Activated CD4-positive, alpha-beta T cell treated with anti-CD3 and anti-CD28 coated beads for 36 hours (primary cell): ENCODE results near the gene OR14K1. TPM values are rescaled to one million over a fixed set of nuclear protein-coding genes. Genes with fewer than 3 reads are reported as not detected.
"Not testable (repeated sequence)": the region's sequence is repeated elsewhere in the genome, so short reads cannot be mapped to it uniquely, and the experiment has no call there.

Experiments
- ATAC-seq: fragments of 200-7000 bp; cut with Tn5 transposase; one replicate; pipeline ENCODE4 v1.10.0; 2021; ENCODE audit warnings: mild to moderate bottlenecking, moderate library complexity
- CTCF ChIA-PET: fragments of 350-600 bp; sonication (Branson Sonifier 250); formaldehyde crosslinking; loops from one replicate; lab custom pipeline; 2021; ENCODE audit warnings: antibody characterized with exemption; lab: Charles Lee
- POLR2A ChIA-PET: fragments of 350-600 bp; sonication (Branson Sonifier 250); formaldehyde crosslinking; loops from one replicate; lab custom pipeline; 2021; ENCODE audit warnings: antibody characterized with exemption, inconsistent platforms; lab: Charles Lee
- DNase-seq: peaks from one replicate; pipeline ENCODE4 v3.0.0-alpha.2; 2020
- H3K27ac Mint-ChIP-seq: one replicate; pipeline ENCODE4 v1.8.0; 2021; ENCODE audit warnings: mixed read lengths
- H3K27me3 Mint-ChIP-seq: one replicate; pipeline ENCODE4 v1.8.0; 2021; ENCODE audit warnings: mixed read lengths
- H3K36me3 Mint-ChIP-seq: one replicate; pipeline ENCODE4 v1.8.0; 2021; ENCODE audit warnings: low read depth, mixed read lengths
- H3K4me1 Mint-ChIP-seq: one replicate; pipeline ENCODE4 v1.8.0; 2021; ENCODE audit warnings: mixed read lengths
- H3K4me3 Mint-ChIP-seq: one replicate; pipeline ENCODE4 v1.8.0; 2021; ENCODE audit warnings: mild to moderate bottlenecking, moderate library complexity, mixed read lengths
- H3K9me3 Mint-ChIP-seq: one replicate; pipeline ENCODE4 v1.8.0; 2021; ENCODE audit warnings: low read depth, mixed read lengths
- intact Hi-C, 2 experiments: fragments of 100-400 bp; cut with DNase I in 1 of 2; cut with micrococcal nuclease in 1 of 2; formaldehyde crosslinking; loops; one replicate each; pipeline versions ENCODE4 v1.14.2 to v1.15.1; 2022 to 2024; cut with DNase I, micrococcal nuclease
- total RNA-seq, 2 experiments: library from RNA; stranded (reverse); gene quantifications; one replicate each; pipeline ENCODE4 v1.2.3, GENCODE V29; 2021

OR14K1 gene, protein sequence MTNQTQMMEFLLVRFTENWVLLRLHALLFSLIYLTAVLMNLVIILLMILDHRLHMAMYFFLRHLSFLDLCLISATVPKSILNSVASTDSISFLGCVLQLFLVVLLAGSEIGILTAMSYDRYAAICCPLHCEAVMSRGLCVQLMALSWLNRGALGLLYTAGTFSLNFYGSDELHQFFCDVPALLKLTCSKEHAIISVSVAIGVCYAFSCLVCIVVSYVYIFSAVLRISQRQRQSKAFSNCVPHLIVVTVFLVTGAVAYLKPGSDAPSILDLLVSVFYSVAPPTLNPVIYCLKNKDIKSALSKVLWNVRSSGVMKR
- not detected for total RNA-seq

DNA sequence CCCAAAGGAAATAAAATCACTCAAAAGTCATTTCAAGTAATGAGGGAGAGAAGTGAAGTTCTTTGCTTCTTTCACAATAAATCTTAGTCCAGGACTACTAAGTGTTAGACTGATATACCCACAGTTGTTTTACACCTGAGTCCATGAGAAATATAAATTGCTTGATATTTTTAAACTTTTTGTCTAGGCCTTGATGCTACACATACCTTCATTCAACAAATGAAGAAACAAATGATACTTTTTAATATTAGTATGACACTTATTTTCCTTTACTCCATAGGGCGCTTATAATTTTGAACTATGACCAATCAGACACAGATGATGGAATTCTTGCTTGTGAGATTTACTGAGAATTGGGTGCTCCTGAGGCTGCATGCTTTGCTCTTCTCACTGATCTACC is at the start of gene OR14K1:
Gene OR14K1, plus strand, starts transcription at position 301 of the 400 bp plus-strand sequence. Its CDS starts 0 bp downstream, at position 301.
- Mint-ChIP-seq H3K27me3 (peaks cover 4% of the 10 kb centered on the region), H3K4me1 (no peaks in the 10 kb centered on the region), H3K27ac (no peak within 1 kb of the TSS), H3K4me3 (no peak within 1 kb of the TSS), H3K36me3 (no peaks in the 10 kb centered on the region), H3K9me3 (no peaks in the 10 kb centered on the region)
- ATAC-seq = no peak
- POLR2A ChIA-PET = no interaction called here
- CTCF ChIA-PET = no interaction called here
- intact Hi-C loops = no loop called here
- DNase-seq = no peak

DNA sequence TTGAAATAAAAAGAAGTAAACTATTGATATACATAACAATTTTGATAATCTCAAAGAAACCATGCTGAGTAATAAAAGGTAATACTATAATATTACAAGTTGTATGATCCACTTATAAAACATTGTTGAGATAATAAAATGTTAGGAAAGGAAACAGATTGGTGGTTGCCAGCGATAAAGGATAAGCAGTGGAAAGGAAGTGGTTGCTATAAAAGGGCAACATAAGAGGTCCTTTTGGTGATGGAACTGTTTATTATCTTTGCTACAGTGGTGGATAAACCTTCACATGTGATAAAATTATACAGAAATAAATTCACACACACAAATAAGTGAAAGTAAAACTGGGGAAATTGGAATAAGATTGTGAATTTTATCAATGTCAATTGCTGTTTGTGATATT is 37.1 kb upstream of the OR14K1 start:
- Mint-ChIP-seq H3K4me1 (no peaks in the 10 kb centered on the region), H3K27ac (no peak overlapping the region), H3K9me3 (peaks cover 6% of the 10 kb centered on the region), H3K36me3 (no peaks in the 10 kb centered on the region), H3K27me3 (no peaks in the 10 kb centered on the region), H3K4me3 (no peak overlapping the region)
- intact Hi-C loops = no loop called here
- CTCF ChIA-PET = no interaction called here
- ATAC-seq = no peak
- POLR2A ChIA-PET = no interaction called here
- no peak for DNase-seq

DNA sequence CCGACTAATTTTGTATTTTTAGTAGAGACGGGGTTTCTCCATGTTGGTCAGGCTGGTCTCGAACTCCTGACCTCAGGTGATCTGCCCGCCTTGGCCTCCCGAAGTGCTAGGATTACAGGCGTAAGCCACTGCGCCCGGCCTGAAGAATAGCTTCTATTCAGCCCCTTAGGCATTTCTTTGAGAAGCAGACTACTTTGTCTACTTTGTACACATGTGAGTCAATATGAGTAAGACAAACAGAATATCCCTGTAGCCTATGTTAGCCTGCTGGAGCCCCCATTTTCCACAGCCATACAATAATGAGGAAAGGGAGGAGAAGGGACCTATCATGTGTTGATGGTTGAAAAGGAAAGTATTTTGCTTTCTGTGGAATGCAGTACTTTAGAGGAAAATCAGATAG is 27.7 kb upstream of the OR14K1 start:
- POLR2A ChIA-PET, DNase-seq, intact Hi-C loops, ATAC-seq, H3K27ac Mint-ChIP-seq, H3K4me3 Mint-ChIP-seq, H3K36me3 Mint-ChIP-seq, H3K27me3 Mint-ChIP-seq, H3K4me1 Mint-ChIP-seq, H3K9me3 Mint-ChIP-seq, CTCF ChIA-PET: not testable (repeated sequence)

DNA sequence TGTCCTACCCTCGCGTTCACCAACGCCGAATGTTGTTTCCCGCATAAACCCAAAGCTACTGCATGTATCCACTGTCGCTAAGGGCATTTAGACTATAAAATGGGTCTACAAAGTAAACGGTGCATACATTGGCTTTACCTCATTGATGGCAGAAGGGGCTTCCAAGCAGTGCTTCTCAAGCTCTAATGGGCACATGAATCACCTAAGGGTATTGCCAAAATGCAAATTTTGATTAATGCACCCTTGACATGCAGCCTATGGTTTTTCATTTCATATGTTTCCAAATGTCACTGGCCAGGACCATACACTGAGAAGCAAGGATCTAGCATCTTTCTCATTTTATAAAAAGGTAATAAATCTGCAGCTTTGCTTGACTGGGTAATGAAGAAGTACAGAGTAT is 24.7 kb upstream of the OR14K1 start:
- H3K27me3 Mint-ChIP-seq = peaks cover 3% of the 10 kb centered on the region
- no peak overlapping the region for H3K27ac Mint-ChIP-seq
- H3K9me3 Mint-ChIP-seq = no peaks in the 10 kb centered on the region
- DNase-seq (no peak), ATAC-seq (no peak)
- H3K4me3 Mint-ChIP-seq = no peak overlapping the region
- intact Hi-C loops = no loop called here
- no peaks in the 10 kb centered on the region for H3K36me3 Mint-ChIP-seq
- ChIA-PET CTCF (interaction anchor here (1.3 kb wide), 1 partner anchor 223 kb away, joined by 3 read pairs; no protein-coding TSS in a partner anchor), POLR2A (no interaction called here)
- no peaks in the 10 kb centered on the region for H3K4me1 Mint-ChIP-seq

DNA sequence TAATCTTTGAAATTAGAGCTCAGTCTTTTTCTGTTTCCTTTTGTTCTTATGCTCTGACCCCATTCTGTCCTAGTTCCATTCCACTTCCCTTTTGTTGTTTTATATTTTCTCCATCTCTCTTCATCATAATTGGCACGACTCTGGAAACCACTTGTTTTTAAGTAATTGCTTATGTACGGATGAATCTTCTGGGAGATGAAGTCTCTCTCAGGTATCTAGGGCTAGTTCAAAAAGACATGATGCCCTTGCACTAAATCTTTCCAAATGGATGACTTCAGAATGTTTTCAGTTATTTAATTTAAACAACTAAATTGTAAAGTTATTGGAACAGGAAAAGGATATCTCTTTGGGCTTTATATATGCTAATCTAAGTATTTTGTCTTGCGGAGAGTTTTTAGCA is 21.9 kb upstream of the OR14K1 start, which contains the start of gene OR6F1:
Gene OR6F1, minus strand, starts transcription at position 101 of the 400 bp plus-strand sequence. CDS start 3,891 bp downstream, outside the sequence.
- Mint-ChIP-seq H3K27me3 (peaks cover 3% of the 10 kb centered on the region), H3K4me3 (no peak within 1 kb of the TSS), H3K4me1 (no peaks in the 10 kb centered on the region), H3K9me3 (peaks cover 7% of the 10 kb centered on the region), H3K27ac (no peak within 1 kb of the TSS), H3K36me3 (no peaks in the 10 kb centered on the region)
- intact Hi-C loops = no loop called here
- ATAC-seq (no peak), DNase-seq (no peak)
- POLR2A ChIA-PET = no interaction called here
- CTCF ChIA-PET = no interaction called here

DNA sequence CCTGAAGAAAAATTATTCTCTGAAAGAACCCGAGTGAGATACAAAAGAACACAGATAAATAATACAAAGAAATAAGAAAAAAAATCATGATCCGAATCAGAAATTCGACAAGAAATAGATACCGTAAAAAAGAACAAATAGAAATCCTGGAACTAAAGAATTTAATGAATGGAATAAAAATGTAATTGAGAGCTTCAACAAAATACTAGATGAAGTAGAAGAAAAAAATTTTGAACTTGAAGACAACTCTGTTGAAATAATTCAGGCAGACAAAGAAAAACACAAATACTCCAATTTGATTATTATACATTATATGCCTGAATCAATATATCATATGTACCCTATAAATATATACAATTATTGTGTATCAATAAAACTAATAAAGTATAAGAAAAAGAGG is 17.2 kb upstream of the OR14K1 start:
- Mint-ChIP-seq H3K9me3 (peaks cover 9% of the 10 kb centered on the region), H3K27me3 (peaks cover 3% of the 10 kb centered on the region), H3K4me1 (no peaks in the 10 kb centered on the region), H3K36me3 (no peaks in the 10 kb centered on the region), H3K27ac (no peak overlapping the region), H3K4me3 (no peak overlapping the region)
- ChIA-PET POLR2A (no interaction called here), CTCF (no interaction called here)
- intact Hi-C loops = no loop called here
- ATAC-seq (no peak), DNase-seq (no peak)

DNA sequence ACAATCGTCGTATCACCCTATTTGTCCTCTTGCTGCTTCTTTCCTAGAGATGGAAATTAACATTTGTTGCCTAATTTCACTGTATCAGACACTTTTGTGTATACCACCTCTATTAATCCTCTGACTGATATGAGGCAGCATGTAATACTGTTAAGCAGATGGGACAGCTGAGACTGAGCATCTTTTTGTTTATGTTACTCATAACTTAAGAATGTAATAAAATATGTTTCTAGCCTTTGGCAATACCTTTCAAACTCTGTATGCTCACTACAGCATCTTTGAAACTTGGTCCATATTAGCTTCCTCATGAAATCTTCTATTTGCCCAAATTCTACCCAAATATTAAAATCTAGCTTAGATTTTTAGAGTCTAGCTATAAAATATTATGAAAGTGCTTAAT is 2.3 kb downstream of the OR14K1 start:
- H3K36me3 Mint-ChIP-seq = no peaks in the 10 kb centered on the region
- POLR2A ChIA-PET = no interaction called here
- DNase-seq (no peak), ATAC-seq (no peak)
- CTCF ChIA-PET = no interaction called here
- H3K27me3 Mint-ChIP-seq = peaks cover 4% of the 10 kb centered on the region
- H3K4me1 Mint-ChIP-seq = no peaks in the 10 kb centered on the region
- intact Hi-C loops = no loop called here
- no peak overlapping the region for H3K27ac Mint-ChIP-seq
- no peak overlapping the region for H3K4me3 Mint-ChIP-seq
- no peaks in the 10 kb centered on the region for H3K9me3 Mint-ChIP-seq

DNA sequence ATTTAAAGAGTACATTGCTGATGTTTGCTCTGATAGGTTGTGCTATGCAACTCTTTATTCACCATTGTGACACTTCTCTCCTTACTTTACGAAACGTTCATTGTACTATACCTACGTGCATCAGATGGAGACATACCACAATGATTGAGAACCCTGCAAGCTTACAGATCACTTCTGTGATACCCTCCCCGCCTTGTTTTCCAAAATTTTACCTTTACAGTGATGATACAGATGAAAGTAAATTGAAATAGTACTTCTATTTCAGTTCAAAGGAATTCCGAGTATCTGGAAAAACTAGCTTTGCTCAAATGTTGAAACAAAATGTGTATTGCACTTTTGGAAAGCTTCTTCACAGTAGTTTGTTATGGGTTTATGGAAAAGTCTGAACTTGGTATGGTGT is 3.3 kb downstream of the OR14K1 start:
- Mint-ChIP-seq H3K4me3 (no peak overlapping the region), H3K27me3 (peaks cover 4% of the 10 kb centered on the region), H3K9me3 (no peaks in the 10 kb centered on the region), H3K36me3 (no peaks in the 10 kb centered on the region), H3K4me1 (no peaks in the 10 kb centered on the region), H3K27ac (no peak overlapping the region)
- POLR2A ChIA-PET = no interaction called here
- ATAC-seq (no peak), DNase-seq (no peak)
- intact Hi-C loops = no loop called here
- CTCF ChIA-PET = no interaction called here

DNA sequence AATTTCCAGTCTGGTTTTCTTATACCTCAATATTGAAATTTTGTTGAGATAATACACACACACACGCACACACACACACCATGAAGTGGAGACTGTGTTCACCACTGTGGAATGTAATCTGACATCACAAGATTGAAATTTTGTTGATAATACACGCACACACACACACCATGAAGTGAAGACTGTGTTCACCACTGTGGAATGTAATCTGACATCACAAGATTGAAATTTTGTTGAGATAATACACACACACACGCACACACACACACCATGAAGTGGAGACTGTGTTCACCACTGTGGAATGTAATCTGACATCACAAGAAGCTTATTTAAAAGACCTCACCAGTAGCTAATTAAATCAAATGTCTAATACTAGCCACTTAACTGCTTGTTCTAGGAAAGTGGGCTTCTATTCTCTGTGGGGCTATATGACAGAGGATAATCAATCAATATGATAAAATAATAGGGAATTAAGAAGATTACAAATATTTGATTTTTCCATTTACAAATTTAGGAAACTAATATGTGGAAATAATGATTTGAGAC is 3.9 kb downstream of the OR14K1 start:
- H3K27me3 Mint-ChIP-seq, POLR2A ChIA-PET, H3K27ac Mint-ChIP-seq, H3K4me1 Mint-ChIP-seq, H3K36me3 Mint-ChIP-seq, ATAC-seq, H3K4me3 Mint-ChIP-seq, CTCF ChIA-PET, intact Hi-C loops, H3K9me3 Mint-ChIP-seq, DNase-seq: not testable (repeated sequence)

DNA sequence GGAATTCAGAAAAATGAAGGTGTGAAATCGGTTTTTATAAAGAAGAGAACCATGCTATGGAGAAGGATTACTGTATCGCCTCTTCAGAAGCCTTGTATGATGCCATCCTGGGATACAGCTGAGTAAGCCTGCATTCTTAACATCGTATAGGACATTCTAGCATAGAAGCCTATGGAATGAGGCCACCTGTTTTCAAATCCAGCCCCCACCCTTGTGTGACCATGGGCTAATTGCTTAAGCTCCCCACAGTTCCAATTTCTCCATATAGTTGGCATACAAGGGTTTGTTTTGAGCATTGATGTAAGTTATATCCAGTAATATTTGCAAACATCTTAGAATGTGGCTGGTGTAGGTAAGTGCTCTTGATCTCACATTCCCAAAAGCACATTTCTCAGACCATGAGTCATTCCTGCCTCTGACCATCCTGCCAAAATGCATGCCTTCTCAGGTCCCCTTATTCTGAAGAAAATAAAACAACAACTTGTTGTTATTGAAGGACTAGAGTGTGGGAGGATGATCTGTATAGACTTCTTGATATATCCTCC is 8.0 kb downstream of the OR14K1 start:
- H3K4me1 Mint-ChIP-seq = no peaks in the 10 kb centered on the region
- no peak overlapping the region for H3K4me3 Mint-ChIP-seq
- intact Hi-C loops = no loop called here
- DNase-seq = no peak
- H3K36me3 Mint-ChIP-seq = no peaks in the 10 kb centered on the region
- POLR2A ChIA-PET = no interaction called here
- no peak for ATAC-seq
- peaks cover 2% of the 10 kb centered on the region for H3K27me3 Mint-ChIP-seq
- no peak overlapping the region for H3K27ac Mint-ChIP-seq
- peaks cover 11% of the 10 kb centered on the region for H3K9me3 Mint-ChIP-seq
- CTCF ChIA-PET = no interaction called here

DNA sequence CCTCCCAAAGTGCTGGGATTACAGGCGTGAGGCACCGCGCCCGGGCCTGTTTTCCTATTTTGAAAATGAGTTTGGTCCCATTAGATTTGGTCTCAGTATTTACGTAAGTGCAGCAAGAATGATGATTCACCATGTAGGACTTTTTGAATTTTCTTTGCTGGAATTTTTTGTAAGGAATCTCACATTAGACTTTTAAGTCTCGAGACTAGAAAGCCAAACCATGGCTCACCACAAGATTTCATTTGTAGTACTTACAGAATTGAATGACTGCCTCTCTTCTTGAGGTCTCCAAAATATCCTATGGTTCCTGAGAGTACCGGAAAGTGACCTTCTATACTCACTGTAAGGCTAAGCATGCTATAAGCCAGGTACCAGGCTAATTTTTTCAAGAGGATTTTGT is 9.2 kb downstream of the OR14K1 start:
- no peak overlapping the region for H3K27ac Mint-ChIP-seq
- H3K9me3 Mint-ChIP-seq = peaks cover 11% of the 10 kb centered on the region
- H3K4me3 Mint-ChIP-seq = no peak overlapping the region
- POLR2A ChIA-PET = no interaction called here
- CTCF ChIA-PET = no interaction called here
- intact Hi-C loops = no loop called here
- ATAC-seq (no peak), DNase-seq (no peak)
- H3K27me3 Mint-ChIP-seq = peaks cover 2% of the 10 kb centered on the region
- no peaks in the 10 kb centered on the region for H3K36me3 Mint-ChIP-seq
- H3K4me1 Mint-ChIP-seq = no peaks in the 10 kb centered on the region

DNA sequence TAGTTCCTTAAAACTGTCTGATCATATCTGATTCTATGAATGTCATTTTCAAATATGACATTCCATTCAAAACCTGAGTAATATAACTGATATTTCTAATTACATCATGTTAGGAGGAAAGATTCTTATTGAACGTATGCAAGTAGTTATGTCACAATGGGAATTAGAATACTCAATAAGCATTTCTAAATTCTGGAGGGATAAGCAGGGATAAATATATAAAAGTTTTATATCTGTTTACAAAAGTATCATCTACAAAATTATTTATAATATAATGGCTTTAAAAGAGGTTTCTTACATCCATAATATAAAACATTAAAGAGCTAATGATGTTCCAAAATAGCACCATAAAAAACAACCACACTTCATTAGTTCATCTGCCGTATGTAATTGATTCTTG is 9.6 kb downstream of the OR14K1 start, which contains the start of gene OR14A2:
Gene OR14A2, minus strand, starts transcription at position 101 of the 400 bp plus-strand sequence.
- H3K27ac Mint-ChIP-seq = no peak within 1 kb of the TSS
- ChIA-PET CTCF (no interaction called here), POLR2A (no interaction called here)
- no peak within 1 kb of the TSS for H3K4me3 Mint-ChIP-seq
- DNase-seq (no peak), ATAC-seq (no peak)
- no peaks in the 10 kb centered on the region for H3K4me1 Mint-ChIP-seq
- intact Hi-C loops = no loop called here
- peaks cover 11% of the 10 kb centered on the region for H3K9me3 Mint-ChIP-seq
- peaks cover 2% of the 10 kb centered on the region for H3K27me3 Mint-ChIP-seq
- H3K36me3 Mint-ChIP-seq = no peaks in the 10 kb centered on the region
